ENCODE data around the gene GNAL. TPM values are rescaled to one million over a fixed set of nuclear protein-coding genes. Genes with fewer than 3 reads are reported as not detected.

The GNAL gene
- total RNA-seq, 2 donors from 2014 or later = 2.7 to 4.4 TPM

GRCh38 chr18:11745521-11745920 is 56.5 kb downstream of the GNAL start:
- Histone ChIP-seq H3K36me3 (no peaks in the 10 kb centered on the region), H3K27me3 (no peaks in the 10 kb centered on the region), H3K4me1 (no peaks in the 10 kb centered on the region), H3K4me3 (no peak overlapping the region), H3K9me3 (no peaks in the 10 kb centered on the region), H3K27ac (no peak overlapping the region)
- TF ChIP-seq, protein P1, sequence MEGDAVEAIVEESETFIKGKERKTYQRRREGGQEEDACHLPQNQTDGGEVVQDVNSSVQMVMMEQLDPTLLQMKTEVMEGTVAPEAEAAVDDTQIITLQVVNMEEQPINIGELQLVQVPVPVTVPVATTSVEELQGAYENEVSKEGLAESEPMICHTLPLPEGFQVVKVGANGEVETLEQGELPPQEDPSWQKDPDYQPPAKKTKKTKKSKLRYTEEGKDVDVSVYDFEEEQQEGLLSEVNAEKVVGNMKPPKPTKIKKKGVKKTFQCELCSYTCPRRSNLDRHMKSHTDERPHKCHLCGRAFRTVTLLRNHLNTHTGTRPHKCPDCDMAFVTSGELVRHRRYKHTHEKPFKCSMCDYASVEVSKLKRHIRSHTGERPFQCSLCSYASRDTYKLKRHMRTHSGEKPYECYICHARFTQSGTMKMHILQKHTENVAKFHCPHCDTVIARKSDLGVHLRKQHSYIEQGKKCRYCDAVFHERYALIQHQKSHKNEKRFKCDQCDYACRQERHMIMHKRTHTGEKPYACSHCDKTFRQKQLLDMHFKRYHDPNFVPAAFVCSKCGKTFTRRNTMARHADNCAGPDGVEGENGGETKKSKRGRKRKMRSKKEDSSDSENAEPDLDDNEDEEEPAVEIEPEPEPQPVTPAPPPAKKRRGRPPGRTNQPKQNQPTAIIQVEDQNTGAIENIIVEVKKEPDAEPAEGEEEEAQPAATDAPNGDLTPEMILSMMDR (IDR thresholded peaks at IDR 0.05) = no peak
- DNase-seq (ENCODE audit: low spot score) = no peak

DNA sequence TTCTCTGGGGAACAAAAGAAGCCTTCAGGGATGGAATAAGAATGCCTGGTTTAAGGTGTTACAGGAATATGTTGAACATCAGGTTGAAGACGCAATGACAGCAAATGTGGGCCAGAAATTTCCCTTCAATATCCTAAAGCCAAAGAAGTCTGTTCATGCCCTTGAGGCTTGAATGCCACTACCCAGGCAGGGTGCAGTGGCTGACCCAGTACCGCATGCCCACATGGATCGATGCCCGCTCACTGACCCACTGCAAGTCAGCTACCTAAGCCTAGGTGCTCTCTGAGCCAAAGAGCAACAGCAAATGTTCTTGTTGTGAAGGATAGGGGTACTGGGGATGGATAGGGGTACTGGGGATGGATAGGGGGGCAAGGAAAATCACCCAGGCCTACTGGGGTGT is 58.2 kb downstream of the GNAL start:
- H3K4me3 ChIP-seq = no peak overlapping the region
- no peak for DNase-seq (ENCODE audit: low spot score)
- no peaks in the 10 kb centered on the region for H3K9me3 ChIP-seq
- H3K27ac ChIP-seq = no peak overlapping the region
- H3K27me3 ChIP-seq = peaks cover 0 to 8% of the 10 kb centered on the region in 2 donors
- H3K36me3 ChIP-seq = no peaks in the 10 kb centered on the region
- TF ChIP-seq, protein P1 (IDR thresholded peaks at IDR 0.05) = no peak
- peaks cover 0 to 13% of the 10 kb centered on the region in 2 donors for H3K4me1 ChIP-seq

DNA sequence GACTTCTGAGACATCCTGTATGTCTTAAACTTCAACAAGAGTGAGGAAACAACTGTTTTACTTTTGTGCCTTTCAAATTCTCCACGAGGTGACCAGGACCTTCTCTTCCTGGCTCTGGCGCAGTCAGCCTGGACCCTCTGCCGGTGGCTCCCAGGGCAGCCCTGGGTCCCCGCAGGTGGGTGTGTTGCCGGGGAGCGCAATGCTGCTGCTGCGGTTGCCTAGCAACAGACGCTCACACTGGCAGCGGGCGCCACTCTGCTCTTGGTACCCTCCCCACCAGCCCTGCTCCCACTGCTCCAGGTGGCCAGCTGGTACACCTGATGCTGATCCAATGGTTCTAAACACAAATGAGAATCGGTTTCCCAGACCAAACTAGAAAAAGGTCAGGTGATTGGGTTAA is 58.7 kb downstream of the GNAL start:
- Histone ChIP-seq H3K4me1 (peaks cover 0 to 13% of the 10 kb centered on the region in 2 donors), H3K4me3 (no peak overlapping the region), H3K27me3 (peaks cover 0 to 8% of the 10 kb centered on the region in 2 donors), H3K27ac (no peak overlapping the region), H3K9me3 (no peaks in the 10 kb centered on the region), H3K36me3 (no peaks in the 10 kb centered on the region)
- DNase-seq (ENCODE audit: low spot score) = no peak
- TF ChIP-seq, protein P1 (IDR thresholded peaks at IDR 0.05) = no peak

- H3K27ac ChIP-seq = no peak overlapping the region
- TF ChIP-seq, protein P1 (IDR thresholded peaks at IDR 0.05) = no peak
- H3K4me3 ChIP-seq = no peak overlapping the region
- no peaks in the 10 kb centered on the region for H3K36me3 ChIP-seq
- peaks cover 0 to 8% of the 10 kb centered on the region in 2 donors for H3K27me3 ChIP-seq
- H3K4me1 ChIP-seq = peaks cover 0 to 13% of the 10 kb centered on the region in 2 donors
- DNase-seq (ENCODE audit: low spot score) = no peak
- no peaks in the 10 kb centered on the region for H3K9me3 ChIP-seq
Observed at GRCh38 chr18:11749305-11749704, 60.2 kb downstream of the GNAL start.

DNA sequence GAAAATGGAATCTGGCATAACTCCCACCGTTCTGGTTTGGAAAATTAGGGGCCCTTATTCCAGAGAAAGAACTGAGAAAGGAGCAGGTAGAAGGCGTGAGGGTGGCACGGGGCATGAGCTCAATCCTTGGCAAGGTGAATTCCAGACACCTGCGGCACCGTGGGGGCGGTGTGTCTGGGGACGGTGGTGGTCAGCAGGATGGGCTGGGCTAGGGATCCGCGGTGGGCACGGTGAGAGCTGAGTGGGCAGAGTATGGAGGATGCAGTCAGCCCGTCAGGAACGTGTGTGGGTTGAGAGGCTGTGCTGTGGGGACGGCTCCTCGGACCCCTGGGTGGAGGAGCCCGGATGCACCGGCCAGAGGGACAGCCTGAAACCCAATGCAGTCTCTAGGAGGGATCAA is 61.1 kb downstream of the GNAL start:
- TF ChIP-seq, protein P1 (IDR thresholded peaks at IDR 0.05) = no peak
- peaks cover 0 to 13% of the 10 kb centered on the region in 2 donors for H3K4me1 ChIP-seq
- H3K4me3 ChIP-seq = no peak overlapping the region
- no peak for DNase-seq (ENCODE audit: low spot score)
- H3K9me3 ChIP-seq = no peaks in the 10 kb centered on the region
- no peaks in the 10 kb centered on the region for H3K36me3 ChIP-seq
- H3K27ac ChIP-seq = no peak overlapping the region
- peaks cover 0 to 8% of the 10 kb centered on the region in 2 donors for H3K27me3 ChIP-seq

GRCh38 chr18:11750581-11751310 is 61.7 kb downstream of the GNAL start:
- Histone ChIP-seq H3K27ac (no peak overlapping the region), H3K4me3 (no peak overlapping the region), H3K36me3 (no peaks in the 10 kb centered on the region), H3K27me3 (peaks cover 0 to 8% of the 10 kb centered on the region in 2 donors), H3K9me3 (no peaks in the 10 kb centered on the region), H3K4me1 (peaks cover 0 to 13% of the 10 kb centered on the region in 2 donors)
- DNase-seq (ENCODE audit: low spot score) = no peak
- TF ChIP-seq, protein P1 (IDR thresholded peaks at IDR 0.05) = no peak

Data from right atrium auricular region (tissue), 2 donors.